Brain microvascular endothelial cell (primary cell): ENCODE data around the gene PPFIA4.

Source experiments
- DNase-seq: peaks from one replicate; pipeline ENCODE4 v3.0.0-alpha.2; 2020
- H3K27ac ChIP-seq: fragments of 250-450 bp; sonication (Bioruptor Pico); 2 replicates; pipeline ENCODE4 v1.5.1; 2020; ENCODE audit warnings: mild to moderate bottlenecking, moderate library complexity
- H3K27me3 ChIP-seq: fragments of 250-450 bp; sonication (Bioruptor Pico); replicated peaks from 2 replicates; pipeline ENCODE4 v1.5.1; 2020; ENCODE audit warnings: mild to moderate bottlenecking
- H3K36me3 ChIP-seq: fragments of 250-450 bp; sonication (Bioruptor Pico); replicated peaks from 2 replicates; pipeline ENCODE4 v1.5.1; 2020; ENCODE audit warnings: mild to moderate bottlenecking
- H3K4me3 ChIP-seq: 2 replicates; pipeline ENCODE4 v1.5.1; 2011; ENCODE audit warnings: low read depth, mild to moderate bottlenecking, control low read depth, low read length, moderate library complexity
- in situ Hi-C: cut with HindIII; loops from 2 replicates; pipeline ENCODE4 v1.10.0; 2017; ENCODE audit warnings: low sequenced_read_pairs, low pct_ligation_motif_present
- TF ChIP-seq, protein P1 (sequence below): IDR thresholded peaks from 2 replicates; pipeline ENCODE4 v1.5.1; 2011; ENCODE audit warnings: low read depth, mild to moderate bottlenecking, moderate library complexity, low read length, control low read depth, inconsistent platforms; ENCODE audit errors: missing control alignments

Gene PPFIA4

DNA sequence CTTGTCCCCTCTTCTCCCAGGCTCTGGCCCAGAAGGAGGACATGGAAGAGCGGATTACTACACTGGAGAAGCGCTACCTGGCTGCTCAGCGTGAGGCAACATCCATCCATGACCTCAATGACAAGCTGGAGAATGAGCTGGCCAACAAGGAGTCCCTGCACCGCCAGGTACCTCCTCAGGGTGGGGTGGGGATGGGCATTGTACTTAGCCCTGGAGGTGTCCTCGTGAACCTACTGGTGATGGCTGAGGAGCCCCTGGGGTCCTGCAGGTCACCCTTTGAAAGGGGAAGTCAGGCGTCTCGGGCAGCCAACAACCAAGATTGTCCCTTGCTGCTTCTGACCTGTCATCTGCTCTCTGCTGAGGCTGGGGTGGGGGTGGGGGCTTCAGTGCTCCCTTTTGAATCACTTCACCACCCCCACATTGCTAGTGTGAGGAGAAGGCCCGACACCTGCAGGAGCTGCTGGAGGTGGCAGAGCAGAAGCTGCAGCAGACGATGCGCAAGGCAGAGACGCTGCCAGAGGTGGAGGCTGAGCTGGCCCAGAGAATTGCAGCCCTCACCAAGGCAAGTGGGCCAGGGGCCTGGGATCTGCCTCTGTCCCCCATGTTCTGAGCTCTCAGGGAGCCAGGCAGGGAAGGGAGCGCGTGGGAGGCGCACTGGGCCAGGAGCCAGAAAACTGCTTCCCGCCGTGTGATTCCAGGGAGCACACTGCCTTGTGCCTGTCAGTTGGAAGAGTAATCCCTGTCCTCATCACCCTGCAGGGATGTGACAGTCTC, 19.7 kb downstream of the PPFIA4 start:
- H3K27ac ChIP-seq: no peak overlapping the region
- no peak for DNase-seq
- no peaks in the 10 kb centered on the region for H3K27me3 ChIP-seq
- in situ Hi-C loops: no loop called here
- no peaks in the 10 kb centered on the region for H3K36me3 ChIP-seq
- TF ChIP-seq, protein P1, sequence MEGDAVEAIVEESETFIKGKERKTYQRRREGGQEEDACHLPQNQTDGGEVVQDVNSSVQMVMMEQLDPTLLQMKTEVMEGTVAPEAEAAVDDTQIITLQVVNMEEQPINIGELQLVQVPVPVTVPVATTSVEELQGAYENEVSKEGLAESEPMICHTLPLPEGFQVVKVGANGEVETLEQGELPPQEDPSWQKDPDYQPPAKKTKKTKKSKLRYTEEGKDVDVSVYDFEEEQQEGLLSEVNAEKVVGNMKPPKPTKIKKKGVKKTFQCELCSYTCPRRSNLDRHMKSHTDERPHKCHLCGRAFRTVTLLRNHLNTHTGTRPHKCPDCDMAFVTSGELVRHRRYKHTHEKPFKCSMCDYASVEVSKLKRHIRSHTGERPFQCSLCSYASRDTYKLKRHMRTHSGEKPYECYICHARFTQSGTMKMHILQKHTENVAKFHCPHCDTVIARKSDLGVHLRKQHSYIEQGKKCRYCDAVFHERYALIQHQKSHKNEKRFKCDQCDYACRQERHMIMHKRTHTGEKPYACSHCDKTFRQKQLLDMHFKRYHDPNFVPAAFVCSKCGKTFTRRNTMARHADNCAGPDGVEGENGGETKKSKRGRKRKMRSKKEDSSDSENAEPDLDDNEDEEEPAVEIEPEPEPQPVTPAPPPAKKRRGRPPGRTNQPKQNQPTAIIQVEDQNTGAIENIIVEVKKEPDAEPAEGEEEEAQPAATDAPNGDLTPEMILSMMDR: no peak
- no peak overlapping the region for H3K4me3 ChIP-seq

DNA sequence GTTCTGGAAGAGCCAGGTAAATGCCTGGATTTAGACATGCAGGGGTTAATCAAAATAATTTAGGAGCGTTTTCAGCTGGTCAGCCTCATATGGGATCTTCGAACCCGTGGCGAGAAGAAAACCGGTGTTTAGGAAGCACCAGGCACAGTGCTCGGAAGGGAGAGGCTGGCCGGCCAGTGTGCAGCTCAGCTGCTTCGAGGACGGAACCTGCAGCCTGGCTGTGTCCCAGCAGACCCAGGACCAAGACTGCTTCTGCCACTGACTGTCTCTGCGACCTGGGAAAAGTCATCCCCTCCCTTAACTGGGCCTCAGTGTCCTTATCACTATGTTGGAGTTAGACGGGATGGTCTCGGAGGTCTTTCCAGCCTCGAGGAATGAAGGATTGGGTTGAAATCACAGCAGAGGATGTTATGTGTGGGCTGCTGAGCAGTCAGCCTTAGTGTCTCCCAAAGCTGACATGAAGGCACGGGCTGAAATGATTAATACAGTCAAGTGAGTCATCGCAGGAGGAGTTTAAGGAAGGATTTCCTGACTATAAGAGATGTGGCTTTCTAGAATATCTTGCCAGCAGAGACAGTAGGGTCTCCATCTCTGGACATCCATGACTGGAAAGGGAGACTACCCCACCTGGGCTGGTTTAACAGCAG, 20.8 kb downstream of the PPFIA4 start:
- TF ChIP-seq, protein P1: no peak
- H3K27me3 ChIP-seq: peaks cover 2% of the 10 kb centered on the region
- H3K36me3 ChIP-seq: no peaks in the 10 kb centered on the region
- H3K27ac ChIP-seq: no peak overlapping the region
- DNase-seq: peak; percentile 70
- no peak overlapping the region for H3K4me3 ChIP-seq
- in situ Hi-C loops: no loop called here

DNA sequence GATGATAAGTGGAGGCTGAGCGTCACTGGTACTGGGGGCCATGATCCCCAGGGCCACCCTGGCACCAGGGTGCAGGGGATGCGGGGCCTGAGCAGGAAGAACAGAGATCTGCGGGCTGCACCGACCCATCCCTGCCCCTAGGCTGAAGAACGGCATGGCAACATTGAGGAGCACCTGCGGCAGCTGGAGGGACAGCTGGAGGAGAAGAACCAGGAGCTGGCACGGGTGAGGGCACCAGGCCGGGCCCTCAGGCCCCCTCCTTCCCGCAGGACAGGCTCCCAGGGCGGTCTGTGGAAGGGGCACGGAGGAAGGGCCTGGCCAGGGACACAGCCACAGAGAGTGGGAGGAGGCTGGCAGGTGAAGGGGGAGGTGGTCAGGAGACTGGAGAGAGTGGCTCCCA, 21.8 kb downstream of the PPFIA4 start:
- TF ChIP-seq, protein P1: no peak
- DNase-seq: no peak
- H3K36me3 ChIP-seq: no peaks in the 10 kb centered on the region
- in situ Hi-C loops: no loop called here
- H3K4me3 ChIP-seq: no peak overlapping the region
- no peak overlapping the region for H3K27ac ChIP-seq
- peaks cover 4% of the 10 kb centered on the region for H3K27me3 ChIP-seq

DNA sequence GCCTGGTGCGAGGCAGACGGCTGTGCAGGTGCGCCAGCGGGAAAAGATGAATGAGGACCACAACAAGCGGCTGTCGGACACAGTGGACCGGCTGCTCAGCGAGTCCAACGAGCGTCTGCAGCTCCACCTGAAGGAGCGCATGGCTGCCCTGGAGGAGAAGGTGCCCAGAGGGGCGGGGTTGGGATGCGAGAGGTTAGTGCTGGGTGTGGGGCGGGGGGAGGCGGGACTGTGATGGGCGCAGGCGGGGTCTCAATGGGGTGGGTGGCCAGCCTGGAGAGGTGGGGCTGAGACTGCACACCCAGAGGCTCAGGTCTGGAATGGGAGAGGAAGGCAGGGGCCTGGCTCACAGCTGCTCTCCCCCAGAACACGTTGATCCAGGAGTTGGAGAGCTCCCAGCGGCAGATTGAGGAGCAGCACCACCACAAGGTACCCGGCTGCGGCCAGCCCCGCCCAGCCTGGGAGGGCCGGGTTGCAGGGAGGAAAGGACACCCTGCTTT, 22.3 kb downstream of the PPFIA4 start:
- peaks cover 4% of the 10 kb centered on the region for H3K27me3 ChIP-seq
- no peak for DNase-seq
- H3K36me3 ChIP-seq: no peaks in the 10 kb centered on the region
- no peak overlapping the region for H3K4me3 ChIP-seq
- in situ Hi-C loops: no loop called here
- H3K27ac ChIP-seq: no peak overlapping the region
- TF ChIP-seq, protein P1: no peak

DNA sequence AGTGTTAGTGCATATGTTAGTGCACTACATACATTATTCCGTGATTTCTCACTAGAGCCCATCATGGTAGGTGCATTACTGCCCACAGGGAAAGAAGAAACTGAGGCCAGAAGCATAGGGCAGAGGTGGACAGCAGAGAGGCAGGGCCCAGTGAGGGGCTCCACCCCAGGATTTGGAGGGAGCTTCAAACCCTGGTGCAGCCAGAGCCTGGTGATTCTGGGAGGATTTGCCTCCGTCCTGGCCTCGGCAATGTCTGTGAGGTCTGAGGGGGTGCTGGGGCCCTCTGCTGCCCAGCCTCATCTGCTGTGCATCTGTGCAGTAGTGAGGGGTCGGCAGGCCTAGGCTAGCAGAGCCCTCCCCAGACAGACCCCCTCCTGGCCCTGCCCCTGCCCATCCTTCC, 22.8 kb downstream of the PPFIA4 start:
- Histone ChIP-seq H3K4me3 (no peak overlapping the region), H3K27ac (no peak overlapping the region), H3K27me3 (peaks cover 4% of the 10 kb centered on the region), H3K36me3 (no peaks in the 10 kb centered on the region)
- DNase-seq: no peak
- in situ Hi-C loops: no loop called here
- TF ChIP-seq, protein P1: no peak
